ENCODE measurements around the gene GJC2. TPM values are rescaled to one million over a fixed set of nuclear protein-coding genes. Genes with fewer than 3 reads are reported as not detected.

Gene GJC2
- total RNA-seq, 1 donor from 2014 or later, result 2.1 TPM

DNA sequence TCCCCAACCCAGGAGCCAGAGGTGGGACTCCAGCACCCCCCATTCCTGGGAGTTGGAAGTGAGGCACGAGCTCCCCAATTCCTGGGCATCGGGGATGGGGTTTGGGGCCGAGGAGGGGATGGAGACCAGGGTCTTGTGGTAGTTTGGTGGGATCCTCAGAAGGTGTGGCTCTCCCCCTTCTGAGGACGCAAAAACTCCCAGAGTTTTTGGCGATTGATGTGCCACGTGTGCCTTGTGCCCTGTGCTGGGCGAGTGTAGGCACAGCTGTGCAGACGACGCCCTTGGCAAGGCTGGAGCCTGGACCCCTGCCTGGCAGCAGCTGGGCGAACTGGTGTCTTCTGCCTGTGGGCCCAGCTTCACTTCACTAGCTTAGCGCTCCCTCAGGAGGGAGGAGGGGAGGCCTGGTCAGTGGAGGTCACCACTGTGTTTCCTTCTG, 7.0 kb upstream of the GJC2 start:
- Mint-ChIP-seq H3K4me3 (ENCODE audit: low read depth) (peak overlapping the region; percentile 21), H3K4me1 (ENCODE audit: low read depth) (peaks cover 5% of the 10 kb centered on the region), H3K27me3 (peaks cover under 1% of the 10 kb centered on the region), H3K27ac (no peak overlapping the region), H3K36me3 (ENCODE audit: insufficient read depth) (no peaks in the 10 kb centered on the region), H3K9me3 (ENCODE audit: low read depth) (no peaks in the 10 kb centered on the region)
- DNase-seq (ENCODE audit: low spot score, unreplicated experiment), result no peak
- TF ChIP-seq, protein P1, sequence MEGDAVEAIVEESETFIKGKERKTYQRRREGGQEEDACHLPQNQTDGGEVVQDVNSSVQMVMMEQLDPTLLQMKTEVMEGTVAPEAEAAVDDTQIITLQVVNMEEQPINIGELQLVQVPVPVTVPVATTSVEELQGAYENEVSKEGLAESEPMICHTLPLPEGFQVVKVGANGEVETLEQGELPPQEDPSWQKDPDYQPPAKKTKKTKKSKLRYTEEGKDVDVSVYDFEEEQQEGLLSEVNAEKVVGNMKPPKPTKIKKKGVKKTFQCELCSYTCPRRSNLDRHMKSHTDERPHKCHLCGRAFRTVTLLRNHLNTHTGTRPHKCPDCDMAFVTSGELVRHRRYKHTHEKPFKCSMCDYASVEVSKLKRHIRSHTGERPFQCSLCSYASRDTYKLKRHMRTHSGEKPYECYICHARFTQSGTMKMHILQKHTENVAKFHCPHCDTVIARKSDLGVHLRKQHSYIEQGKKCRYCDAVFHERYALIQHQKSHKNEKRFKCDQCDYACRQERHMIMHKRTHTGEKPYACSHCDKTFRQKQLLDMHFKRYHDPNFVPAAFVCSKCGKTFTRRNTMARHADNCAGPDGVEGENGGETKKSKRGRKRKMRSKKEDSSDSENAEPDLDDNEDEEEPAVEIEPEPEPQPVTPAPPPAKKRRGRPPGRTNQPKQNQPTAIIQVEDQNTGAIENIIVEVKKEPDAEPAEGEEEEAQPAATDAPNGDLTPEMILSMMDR (IDR thresholded peaks at IDR 0.05; ENCODE audit: unreplicated experiment), result no peak

DNA sequence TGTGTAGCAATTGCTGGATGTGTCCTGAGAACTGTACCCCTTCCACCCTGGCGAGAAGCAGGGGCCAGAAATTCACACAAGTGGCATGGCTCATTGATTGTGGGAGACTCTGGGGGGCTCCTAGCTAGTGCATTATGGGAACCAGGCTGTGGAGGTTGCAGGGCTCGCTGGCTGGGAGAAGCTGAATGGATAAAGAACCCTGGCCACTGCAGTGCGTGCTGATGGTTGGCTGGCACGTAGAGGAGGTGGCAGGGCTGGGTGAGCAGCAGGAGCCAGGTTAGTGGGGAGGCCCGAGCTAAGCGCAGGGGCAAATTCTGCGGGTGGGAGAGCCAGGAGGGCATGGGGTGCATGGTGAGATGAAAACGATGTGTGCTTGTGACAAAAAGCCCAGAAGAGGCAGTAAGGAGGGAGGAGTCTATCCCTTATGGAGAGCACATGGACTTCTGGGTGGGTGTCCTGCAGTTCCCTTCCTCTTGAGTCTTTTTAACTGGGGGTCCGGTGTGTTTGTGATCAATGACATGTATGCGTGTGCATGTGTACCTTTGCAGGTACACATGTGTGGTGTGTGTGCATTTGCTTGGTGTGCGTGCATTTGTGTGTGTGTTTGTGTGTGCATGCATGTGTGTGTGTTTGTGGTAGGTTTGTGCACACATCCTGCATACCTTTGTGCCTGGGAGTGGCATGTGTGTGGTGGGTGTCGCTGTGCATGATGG, 6.1 kb upstream of the GJC2 start:
- Mint-ChIP-seq H3K4me1 (ENCODE audit: low read depth) (peaks cover 5% of the 10 kb centered on the region), H3K27me3 (no peaks in the 10 kb centered on the region), H3K36me3 (ENCODE audit: insufficient read depth) (no peaks in the 10 kb centered on the region), H3K9me3 (ENCODE audit: low read depth) (no peaks in the 10 kb centered on the region), H3K27ac (no peak overlapping the region), H3K4me3 (ENCODE audit: low read depth) (peak overlapping the region; percentile 16)
- DNase-seq (ENCODE audit: low spot score, unreplicated experiment), result no peak
- TF ChIP-seq, protein P1 (IDR thresholded peaks at IDR 0.05; ENCODE audit: unreplicated experiment), result no peak

DNA sequence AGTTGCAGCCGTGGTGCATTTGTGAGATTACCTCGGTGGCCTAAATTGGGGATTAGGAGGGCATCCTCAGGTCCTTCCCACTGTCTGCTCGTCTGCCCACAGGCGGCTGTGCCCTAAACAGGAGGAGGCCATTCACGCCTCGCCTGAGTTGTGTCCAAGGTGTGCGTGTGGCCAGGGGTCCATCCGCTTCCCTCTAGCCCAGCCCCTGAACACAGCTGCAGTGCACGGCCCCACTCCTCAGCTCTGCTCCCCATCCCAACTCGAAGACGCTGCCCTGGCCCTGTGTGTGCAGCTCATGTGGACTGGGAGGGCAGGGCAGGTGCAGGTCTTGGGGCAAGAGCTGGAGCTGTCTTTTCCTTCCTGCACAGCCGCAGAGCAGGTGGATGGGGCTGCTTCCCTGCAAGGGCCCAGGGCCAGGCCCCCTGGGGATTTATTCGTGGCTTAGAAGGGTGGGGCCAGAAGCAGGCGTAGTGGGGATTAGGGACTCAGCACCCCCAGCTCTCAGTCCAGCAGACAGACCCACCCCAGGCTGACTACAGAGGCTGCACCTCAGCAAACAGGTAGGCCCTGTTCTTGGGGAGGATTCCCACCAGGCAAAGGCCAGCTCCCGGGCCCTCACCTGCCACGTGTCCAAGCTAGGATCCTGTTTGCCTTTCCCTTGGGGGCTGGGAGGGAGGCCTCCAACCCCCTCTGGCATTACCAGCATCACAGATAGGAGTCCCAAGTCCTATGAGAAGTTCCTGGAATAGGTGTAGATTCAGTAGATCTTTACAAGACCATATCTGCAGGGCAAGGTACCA, 5.3 kb upstream of the GJC2 start:
- no peaks in the 10 kb centered on the region for H3K9me3 Mint-ChIP-seq (ENCODE audit: low read depth)
- H3K27me3 Mint-ChIP-seq, result no peaks in the 10 kb centered on the region
- H3K4me1 Mint-ChIP-seq (ENCODE audit: low read depth), result peaks cover 5% of the 10 kb centered on the region
- H3K27ac Mint-ChIP-seq, result no peak overlapping the region
- TF ChIP-seq, protein P1 (IDR thresholded peaks at IDR 0.05; ENCODE audit: unreplicated experiment), result no peak
- no peaks in the 10 kb centered on the region for H3K36me3 Mint-ChIP-seq (ENCODE audit: insufficient read depth)
- no peak overlapping the region for H3K4me3 Mint-ChIP-seq (ENCODE audit: low read depth)
- DNase-seq (ENCODE audit: low spot score, unreplicated experiment), result no peak

DNA sequence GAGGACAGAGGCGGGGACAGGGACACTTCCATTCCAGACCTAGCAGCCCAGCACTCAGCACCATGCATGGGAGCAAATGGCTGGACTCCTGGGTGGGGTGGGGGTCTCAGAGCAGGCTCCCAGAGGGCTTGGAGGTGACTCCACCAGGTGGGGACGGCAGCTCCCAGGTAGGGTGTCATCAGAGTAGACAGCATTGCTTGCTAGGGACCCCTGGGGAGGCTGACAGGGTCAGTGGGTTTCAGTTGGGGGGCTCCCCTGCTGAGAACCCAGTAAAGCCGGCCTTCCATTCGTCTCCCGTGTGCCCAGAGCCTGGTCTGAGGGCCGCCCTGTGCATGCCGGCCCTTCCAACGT, 4.8 kb upstream of the GJC2 start:
- Mint-ChIP-seq H3K4me1 (ENCODE audit: low read depth) (peaks cover 5% of the 10 kb centered on the region), H3K4me3 (ENCODE audit: low read depth) (no peak overlapping the region), H3K36me3 (ENCODE audit: insufficient read depth) (no peaks in the 10 kb centered on the region), H3K27me3 (no peaks in the 10 kb centered on the region), H3K27ac (no peak overlapping the region), H3K9me3 (ENCODE audit: low read depth) (no peaks in the 10 kb centered on the region)
- no peak for DNase-seq (ENCODE audit: low spot score, unreplicated experiment)
- TF ChIP-seq, protein P1 (IDR thresholded peaks at IDR 0.05; ENCODE audit: unreplicated experiment), result no peak

DNA sequence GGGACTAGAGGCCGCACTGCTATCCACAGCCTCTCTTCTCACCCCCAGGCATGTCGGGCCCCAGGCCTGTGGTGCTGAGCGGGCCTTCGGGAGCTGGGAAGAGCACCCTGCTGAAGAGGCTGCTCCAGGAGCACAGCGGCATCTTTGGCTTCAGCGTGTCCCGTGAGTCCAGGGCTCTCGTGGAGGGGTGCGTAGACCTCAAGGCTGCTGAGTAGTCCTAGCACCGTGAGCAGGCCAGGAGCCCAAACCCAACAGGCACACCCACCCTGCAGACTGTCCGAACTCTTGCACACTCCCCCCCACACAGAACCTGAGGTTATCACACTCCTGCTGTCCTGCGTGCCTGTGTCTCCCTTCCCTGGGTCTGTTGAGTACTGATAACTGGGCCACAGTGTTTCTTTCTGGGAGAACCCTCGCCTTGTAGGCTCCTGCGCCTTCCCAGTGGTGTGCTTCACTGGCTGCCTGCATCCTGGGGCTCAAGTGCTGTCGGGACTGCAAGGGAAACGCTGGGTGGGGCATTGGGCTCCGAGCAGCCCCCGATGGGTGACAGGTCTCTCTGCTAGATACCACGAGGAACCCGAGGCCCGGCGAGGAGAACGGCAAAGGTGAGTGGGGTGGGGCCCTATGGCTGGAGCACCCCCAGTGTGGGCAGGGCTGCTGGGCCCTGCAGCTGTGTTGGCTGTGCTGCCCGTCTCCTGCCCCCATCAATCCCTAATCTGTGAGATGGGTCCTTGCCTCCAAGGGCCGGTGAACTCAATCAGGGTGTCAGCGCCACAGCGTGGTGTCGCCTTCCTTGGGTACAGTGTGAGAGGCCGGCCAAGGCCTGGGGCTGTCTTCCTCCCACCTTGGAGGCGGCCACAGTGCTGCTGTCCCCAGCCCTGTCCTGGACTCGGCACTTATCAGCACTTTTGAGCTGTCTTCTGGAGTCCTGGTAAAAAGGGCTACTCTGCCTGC, 4.0 kb upstream of the GJC2 start:
- peaks cover 5% of the 10 kb centered on the region for H3K4me1 Mint-ChIP-seq (ENCODE audit: low read depth)
- TF ChIP-seq, protein P1 (IDR thresholded peaks at IDR 0.05; ENCODE audit: unreplicated experiment), result no peak
- no peak overlapping the region for H3K4me3 Mint-ChIP-seq (ENCODE audit: low read depth)
- no peaks in the 10 kb centered on the region for H3K27me3 Mint-ChIP-seq
- H3K27ac Mint-ChIP-seq, result no peak overlapping the region
- no peak for DNase-seq (ENCODE audit: low spot score, unreplicated experiment)
- no peaks in the 10 kb centered on the region for H3K36me3 Mint-ChIP-seq (ENCODE audit: insufficient read depth)
- no peaks in the 10 kb centered on the region for H3K9me3 Mint-ChIP-seq (ENCODE audit: low read depth)
